ENCODE data around the gene AAK1.

DNA sequence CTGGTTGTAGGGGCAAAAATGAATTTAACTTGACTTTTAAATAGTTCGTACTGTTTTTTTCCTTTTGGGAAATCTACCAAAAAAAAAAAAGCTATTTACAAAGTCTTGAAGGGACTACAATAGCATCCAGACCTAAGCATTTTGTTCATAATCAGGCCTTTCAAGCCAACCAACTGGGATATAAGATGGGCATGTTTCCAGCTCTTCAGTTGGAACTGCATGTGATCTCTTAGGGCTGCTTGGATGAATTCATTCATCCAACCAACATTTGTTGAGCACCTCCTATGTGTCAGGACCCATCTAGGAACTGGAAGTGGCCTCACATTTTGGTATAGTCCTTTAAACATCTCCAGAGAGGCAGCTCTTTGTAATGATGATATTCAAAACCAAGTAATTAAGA is 98.6 kb downstream of the AAK1 start:
- TF ChIP-seq CTCF (IDR thresholded peaks at IDR 0.05; ENCODE audit: borderline replicate concordance, extremely low read depth, low read length, poor library complexity, severe bottlenecking) (no peak), EZH2 (IDR thresholded peaks at IDR 0.05; ENCODE audit: borderline replicate concordance, low read depth, low read length, severe bottlenecking) (no peak)
